Kidney (tissue), 14 donors: Measurements from ENCODE around the gene KCNK15. TPM values are rescaled to one million over a fixed set of nuclear protein-coding genes. Genes with fewer than 3 reads are reported as not detected.

Experiments
- DNase-seq, 5 donors: peaks; one replicate each; pipeline ENCODE4 v3.0.0-alpha.2; 2013 to 2020
- FAIRE-seq: peaks from 2 replicates; lab custom pipeline; 2012; peaks lifted over from hg19 to GRCh38; lab: Jason Lieb, UNC
- H3K27ac ChIP-seq, 2 donors: one replicate each; pipeline ENCODE4 v1.7.0; 2013; ENCODE audit warnings: low read depth in 2 of 2, low read length in 2 of 2, inconsistent platforms in 1 of 2
- H3K27me3 ChIP-seq: one replicate; pipeline ENCODE4 v1.7.1; 2013; ENCODE audit warnings: low read length, inconsistent platforms; ENCODE audit not compliant: control insufficient read depth, insufficient read depth
- H3K36me3 ChIP-seq, 3 donors: one replicate each; pipeline versions ENCODE4 v1.7.0 to v1.7.1; 2013; ENCODE audit warnings: low read length in 3 of 3, control low read depth in 1 of 3, inconsistent platforms in 1 of 3; ENCODE audit not compliant: insufficient read depth in 3 of 3, control insufficient read depth in 2 of 3
- H3K4me1 ChIP-seq, 3 donors: one replicate each; pipeline versions ENCODE4 v1.7.0 to v1.7.1; 2013; ENCODE audit warnings: low read length in 3 of 3, inconsistent platforms in 1 of 3, low read depth in 1 of 3; ENCODE audit not compliant: control insufficient read depth in 2 of 3, insufficient read depth in 2 of 3
- H3K4me3 ChIP-seq, 3 donors: one replicate each; pipeline versions ENCODE4 v1.7.0 to v1.8.1; 2013; ENCODE audit warnings: low read length in 3 of 3, control low read depth in 1 of 3, inconsistent platforms in 1 of 3
- H3K9ac ChIP-seq, 3 donors: one replicate each; pipeline versions ENCODE4 v1.7.0 to v1.7.1; 2013; ENCODE audit warnings: low read length in 3 of 3, control low read depth in 1 of 3, inconsistent platforms in 1 of 3
- H3K9me3 ChIP-seq, 3 donors: one replicate each; pipeline versions ENCODE4 v1.7.0 to v1.7.1; 2013; ENCODE audit warnings: low read length in 3 of 3, control low read depth in 1 of 3, inconsistent platforms in 1 of 3; ENCODE audit not compliant: control insufficient read depth in 2 of 3, insufficient read depth in 1 of 3
- CTCF ChIP-seq: IDR thresholded peaks from 3 replicates; pipeline ENCODE4 v1.5.1; 2012; ENCODE audit warnings: mild to moderate bottlenecking, moderate library complexity, borderline replicate concordance; ENCODE audit not compliant: insufficient read depth; ENCODE audit errors: extremely low read depth
- intact Hi-C: fragments of 100-400 bp; cut with DNase I; formaldehyde crosslinking; loops from one replicate; pipeline ENCODE4 v1.11.1; 2022
- polyA plus RNA-seq: library from polyadenylated mRNA; stranded (reverse); fragments of 350-450 nt; fragmentation: Illumina TruSeq; extraction: RNeasy Lipid Tissue Mini Kit (QIAGEN cat#74804); gene quantifications from one replicate; pipeline ENCODE4 v1.2.3, GENCODE V29; 2014; ENCODE audit warnings: low read depth, low replicate concordance; ENCODE audit not compliant: insufficient read depth
- total RNA-seq: library from RNA; stranded (reverse); fragmentation: NEBNext Ultra II Directional; extraction: Animal tissue kit (Norgen Biotek cat#: 25700); gene quantifications from one replicate; pipeline ENCODE4 v1.2.1, GENCODE V29; 2021
- donor health status: control.
- donor health status: control.
- donor health status: control.
- donor health status: control.
- donor health status: control.
- donor health status: DM: yes; HTN: yes; CAD: no.
- donor health status: Normal renal cell carcinoma (clear cell type).

The KCNK15 gene
- total and polyA plus RNA-seq, 2 donors from 2014 or later = 0.62 to 11.7 TPM

- no peaks in the 10 kb centered on the region for H3K4me1 ChIP-seq
- no peaks in the 10 kb centered on the region for H3K36me3 ChIP-seq
- FAIRE-seq (no peak), DNase-seq (peak in 1 of 5 donors; percentile 16)
- no peak overlapping the region for H3K9ac ChIP-seq
- no peaks in the 10 kb centered on the region for H3K27me3 ChIP-seq
- TF ChIP-seq CTCF = no peak
- no peak overlapping the region for H3K4me3 ChIP-seq
- H3K27ac ChIP-seq = no peak overlapping the region
- intact Hi-C loops = no loop called here
- peaks cover 0 to 8% (median 0%) of the 10 kb centered on the region in 3 donors for H3K9me3 ChIP-seq
These were observed 5.7 kb upstream of the KCNK15 start for GRCh38 chr20:44739942-44740341.

- Histone ChIP-seq H3K9me3 (no peaks in the 10 kb centered on the region), H3K9ac (no peak overlapping the region), H3K4me3 (no peak overlapping the region), H3K36me3 (no peaks in the 10 kb centered on the region), H3K27ac (no peak overlapping the region), H3K27me3 (no peaks in the 10 kb centered on the region), H3K4me1 (peaks cover 0 to 10% (median 3%) of the 10 kb centered on the region in 3 donors)
- DNase-seq = peak in 1 of 5 donors; percentile 54
- intact Hi-C loops = no loop called here
- TF ChIP-seq CTCF = no peak
- FAIRE-seq = no peak
These were observed 3.2 kb upstream of the KCNK15 start for GRCh38 chr20:44742304-44743079.

GRCh38 chr20:44743080-44743701, 2.5 kb upstream of the KCNK15 start:
- DNase-seq (no peak), FAIRE-seq (no peak)
- no peak for TF ChIP-seq CTCF
- H3K4me3 ChIP-seq = no peak overlapping the region
- no peaks in the 10 kb centered on the region for H3K27me3 ChIP-seq
- intact Hi-C loops = no loop called here
- no peak overlapping the region for H3K27ac ChIP-seq
- H3K9ac ChIP-seq = no peak overlapping the region
- H3K9me3 ChIP-seq = no peaks in the 10 kb centered on the region
- peaks cover 0 to 10% (median 6%) of the 10 kb centered on the region in 3 donors for H3K4me1 ChIP-seq
- H3K36me3 ChIP-seq = no peaks in the 10 kb centered on the region
